AG04449 (cell line): Measurements from ENCODE around the gene OR10G2.

ENCODE experiments used
- CTCF ChIA-PET: fragments of 350-600 bp; formaldehyde crosslinking; extraction: SDS; loops from one replicate; lab custom pipeline; 2021; ENCODE audit warnings: antibody characterized with exemption; lab: Yijun Ruan, JAX
- POLR2A ChIA-PET: fragments of 400-600, 350-600 bp; formaldehyde crosslinking; extraction: SDS; loops from one replicate; lab custom pipeline; 2020; ENCODE audit warnings: antibody characterized with exemption, inconsistent platforms; lab: Yijun Ruan, JAX
- DNase-seq: peaks from one replicate; pipeline ENCODE4 v3.0.0-alpha.2; 2010; ENCODE audit warnings: low read depth, low spot score
- H3K4me3 ChIP-seq: 2 replicates; pipeline ENCODE4 v1.5.1; 2011; ENCODE audit warnings: low read depth, mild to moderate bottlenecking, control low read depth, low read length
- CTCF ChIP-seq: IDR thresholded peaks from one replicate; pipeline ENCODE4 v1.5.1; 2011; ENCODE audit warnings: mild to moderate bottlenecking, moderate library complexity, low read length, control low read depth, inconsistent platforms; ENCODE audit not compliant: insufficient read depth; ENCODE audit errors: missing control alignments

OR10G2 gene

GRCh38 chr14:21634840-21635239 lies at the start of gene OR10G2:
Gene OR10G2, minus strand, starts transcription at chr14:21634940. Its CDS starts 98 bp downstream, at chr14:21634842.
- no peak within 1 kb of the TSS for H3K4me3 ChIP-seq
- ChIA-PET POLR2A (no interaction called here), CTCF (no interaction called here)
- no peak for TF ChIP-seq CTCF
- DNase-seq: no peak

GRCh38 chr14:21680072-21680471 lies 45.3 kb upstream of the OR10G2 start:
- no peak for TF ChIP-seq CTCF
- no peak for DNase-seq
- ChIA-PET POLR2A (no interaction called here), CTCF (no interaction called here)
- H3K4me3 ChIP-seq: no peak overlapping the region

DNA sequence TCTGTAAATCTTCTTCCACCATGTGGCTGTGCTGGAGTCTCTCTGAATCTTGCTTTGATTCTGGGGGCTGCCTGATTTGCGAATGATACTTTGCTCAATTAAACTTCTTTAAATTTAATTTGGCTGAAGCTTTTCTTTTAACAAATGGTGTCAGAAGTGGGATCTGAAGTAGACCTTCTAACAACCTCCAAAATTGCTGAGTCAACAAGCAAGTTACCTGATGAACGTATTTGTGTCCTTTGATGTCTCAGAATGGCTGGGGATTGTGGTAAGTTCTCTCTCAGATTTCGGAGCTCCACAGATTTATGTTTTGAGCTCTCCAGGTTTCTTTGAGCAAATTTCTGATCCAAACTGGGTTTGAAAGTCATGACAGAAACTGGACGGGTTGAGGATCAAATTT lies 40.8 kb upstream of the OR10G2 start:
- no peak for DNase-seq
- ChIA-PET CTCF (no interaction called here), POLR2A (no interaction called here)
- H3K4me3 ChIP-seq: no peak overlapping the region
- no peak for TF ChIP-seq CTCF

- DNase-seq: no peak
- CTCF ChIA-PET: no interaction called here
- POLR2A ChIA-PET: no interaction called here
- no peak for TF ChIP-seq CTCF
- H3K4me3 ChIP-seq: no peak within 1 kb of the TSS
Observed at GRCh38 chr14:21673718-21674117, 39.0 kb upstream of the OR10G2 start, which contains the start of gene OR4E1. Gene OR4E1, minus strand, starts transcription at chr14:21673818. Its CDS starts 2,883 bp downstream, at chr14:21670935.

GRCh38 chr14:21672116-21672515 lies 37.4 kb upstream of the OR10G2 start:
- CTCF ChIA-PET: no interaction called here
- POLR2A ChIA-PET: no interaction called here
- DNase-seq: no peak
- no peak overlapping the region for H3K4me3 ChIP-seq
- TF ChIP-seq CTCF: no peak

GRCh38 chr14:21671371-21671770 lies 36.6 kb upstream of the OR10G2 start:
- H3K4me3 ChIP-seq: no peak overlapping the region
- TF ChIP-seq CTCF: no peak
- DNase-seq: no peak
- ChIA-PET CTCF (no interaction called here), POLR2A (no interaction called here)
